Fibroblast of pulmonary artery (primary cell): Measurements from ENCODE around the gene ZDHHC23.
A peak's percentile ranks its signal among the peaks of the same experiment; 100 is the strongest.

Experiments
- DNase-seq: peaks from one replicate; pipeline ENCODE4 v3.0.0-alpha.2; 2010; ENCODE audit warnings: low read depth
- H3K4me3 ChIP-seq: replicated peaks from 2 replicates; pipeline ENCODE4 v1.5.1; 2011; ENCODE audit warnings: low read depth, mild to moderate bottlenecking, control low read depth, low read length, moderate library complexity
- CTCF ChIP-seq: IDR thresholded peaks from 2 replicates; pipeline ENCODE4 v1.5.1; 2011; ENCODE audit warnings: mild to moderate bottlenecking, control low read depth, low read length, inconsistent platforms; ENCODE audit errors: missing control alignments

Gene ZDHHC23

GRCh38 chr3:113983544-113983943 lies 35.7 kb downstream of the ZDHHC23 start:
- no peak for DNase-seq
- TF ChIP-seq CTCF: no peak
- no peak overlapping the region for H3K4me3 ChIP-seq

GRCh38 chr3:113985541-113985940 lies 37.7 kb downstream of the ZDHHC23 start:
- DNase-seq: peak; percentile 2
- TF ChIP-seq CTCF: no peak
- no peak overlapping the region for H3K4me3 ChIP-seq

- DNase-seq: no peak
- no peak for TF ChIP-seq CTCF
- no peak overlapping the region for H3K4me3 ChIP-seq
Observed at GRCh38 chr3:114005481-114005880, 57.7 kb downstream of the ZDHHC23 start.

GRCh38 chr3:114011059-114011797 lies 63.4 kb downstream of the ZDHHC23 start:
- no peak for DNase-seq
- H3K4me3 ChIP-seq: no peak overlapping the region

More at GRCh38 chr3:114011059-114011797, 63.4 kb downstream of the ZDHHC23 start:
- no peak for TF ChIP-seq CTCF
